ENCODE data around the gene RALGAPA1. TPM values are rescaled to one million over a fixed set of nuclear protein-coding genes. Genes with fewer than 3 reads are reported as not detected.

Gene RALGAPA1
- total RNA-seq, 3 donors from 2014 or later (not counting 1 experiment from before 2014, with no cell fraction given), result 66.5 to 101 (median 90.7) TPM

DNA sequence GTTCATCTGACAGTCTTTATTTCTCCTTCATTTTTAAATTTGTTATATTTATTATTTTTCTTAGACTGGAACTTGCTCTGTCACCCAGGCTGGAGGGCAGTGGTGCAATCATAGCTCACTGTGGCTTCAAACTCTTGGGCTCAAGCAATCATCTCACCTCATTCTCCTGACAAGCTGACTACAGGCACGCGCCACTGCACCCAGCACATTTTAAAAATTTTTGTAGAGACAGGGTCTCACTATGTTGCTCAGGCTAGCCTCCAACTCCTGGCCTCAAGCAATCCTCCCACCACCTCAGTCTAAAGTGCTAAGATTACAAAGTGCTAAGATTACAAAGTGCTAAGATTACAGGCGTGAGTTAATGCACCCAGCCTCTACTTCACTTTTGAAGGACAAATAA lies 96.6 kb downstream of the RALGAPA1 start:
- DNase-seq (no peak), ATAC-seq (no peak)
- H3K27me3 Mint-ChIP-seq (ENCODE audit: low read depth in 2 of 2), result no peaks in the 10 kb centered on the region
- H3K4me3 ChIP-seq (ENCODE audit: low read length), result no peak overlapping the region
- peaks cover 16% of the 10 kb centered on the region for H3K36me3 Mint-ChIP-seq
- H3K27ac ChIP-seq (ENCODE audit: low read length), result no peak overlapping the region
- WGBS (ENCODE audit: insufficient coverage), result 100% methylated on average over 2 of the region's 3 CpGs
- intact Hi-C loops (cut with micrococcal nuclease), result no loop called here
- no peaks in the 10 kb centered on the region for H3K9me3 ChIP-seq (ENCODE audit: control insufficient read depth, insufficient read depth, low read length)
- no peaks in the 10 kb centered on the region for H3K4me1 ChIP-seq (ENCODE audit: control insufficient read depth, insufficient read depth, low read length)
- no peak overlapping the region for H3K4me3 Mint-ChIP-seq
- no peaks in the 10 kb centered on the region for H3K27me3 ChIP-seq (ENCODE audit: control insufficient read depth, insufficient read depth, low read length)
- TF ChIP-seq, protein P1, sequence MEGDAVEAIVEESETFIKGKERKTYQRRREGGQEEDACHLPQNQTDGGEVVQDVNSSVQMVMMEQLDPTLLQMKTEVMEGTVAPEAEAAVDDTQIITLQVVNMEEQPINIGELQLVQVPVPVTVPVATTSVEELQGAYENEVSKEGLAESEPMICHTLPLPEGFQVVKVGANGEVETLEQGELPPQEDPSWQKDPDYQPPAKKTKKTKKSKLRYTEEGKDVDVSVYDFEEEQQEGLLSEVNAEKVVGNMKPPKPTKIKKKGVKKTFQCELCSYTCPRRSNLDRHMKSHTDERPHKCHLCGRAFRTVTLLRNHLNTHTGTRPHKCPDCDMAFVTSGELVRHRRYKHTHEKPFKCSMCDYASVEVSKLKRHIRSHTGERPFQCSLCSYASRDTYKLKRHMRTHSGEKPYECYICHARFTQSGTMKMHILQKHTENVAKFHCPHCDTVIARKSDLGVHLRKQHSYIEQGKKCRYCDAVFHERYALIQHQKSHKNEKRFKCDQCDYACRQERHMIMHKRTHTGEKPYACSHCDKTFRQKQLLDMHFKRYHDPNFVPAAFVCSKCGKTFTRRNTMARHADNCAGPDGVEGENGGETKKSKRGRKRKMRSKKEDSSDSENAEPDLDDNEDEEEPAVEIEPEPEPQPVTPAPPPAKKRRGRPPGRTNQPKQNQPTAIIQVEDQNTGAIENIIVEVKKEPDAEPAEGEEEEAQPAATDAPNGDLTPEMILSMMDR (IDR thresholded peaks at IDR 0.05), result no peak
- H3K36me3 ChIP-seq (ENCODE audit: control insufficient read depth, insufficient read depth, low read length), result peaks cover 26% of the 10 kb centered on the region
- H3K9me3 Mint-ChIP-seq, result no peaks in the 10 kb centered on the region
- H3K4me1 Mint-ChIP-seq, result no peaks in the 10 kb centered on the region
- no peak overlapping the region for H3K27ac Mint-ChIP-seq

- Mint-ChIP-seq H3K27me3 (ENCODE audit: low read depth in 2 of 2) (no peaks in the 10 kb centered on the region), H3K9me3 (no peaks in the 10 kb centered on the region), H3K27ac (no peak overlapping the region), H3K4me3 (no peak overlapping the region), H3K4me1 (no peaks in the 10 kb centered on the region), H3K36me3 (peaks cover 24% of the 10 kb centered on the region)
- 93% methylated on average over 1 of the region's 1 CpG for WGBS (ENCODE audit: insufficient coverage)
- Histone ChIP-seq H3K4me3 (ENCODE audit: low read length) (no peak overlapping the region), H3K27ac (ENCODE audit: low read length) (no peak overlapping the region), H3K36me3 (ENCODE audit: control insufficient read depth, insufficient read depth, low read length) (peaks cover 11% of the 10 kb centered on the region), H3K4me1 (ENCODE audit: control insufficient read depth, insufficient read depth, low read length) (no peaks in the 10 kb centered on the region), H3K27me3 (ENCODE audit: control insufficient read depth, insufficient read depth, low read length) (no peaks in the 10 kb centered on the region), H3K9me3 (ENCODE audit: control insufficient read depth, insufficient read depth, low read length) (no peaks in the 10 kb centered on the region)
- DNase-seq, result no peak
- TF ChIP-seq, protein P1 (IDR thresholded peaks at IDR 0.05), result no peak
- no peak for ATAC-seq
- intact Hi-C loops (cut with micrococcal nuclease), result no loop called here
Observed at GRCh38 chr14:35708062-35708461, 101.0 kb downstream of the RALGAPA1 start.

GRCh38 chr14:35705636-35706035 lies 103.5 kb downstream of the RALGAPA1 start:
- Histone ChIP-seq H3K4me3 (ENCODE audit: low read length) (no peak overlapping the region), H3K36me3 (ENCODE audit: control insufficient read depth, insufficient read depth, low read length) (peaks cover 8% of the 10 kb centered on the region), H3K27ac (ENCODE audit: low read length) (no peak overlapping the region), H3K27me3 (ENCODE audit: control insufficient read depth, insufficient read depth, low read length) (no peaks in the 10 kb centered on the region), H3K4me1 (ENCODE audit: control insufficient read depth, insufficient read depth, low read length) (no peaks in the 10 kb centered on the region), H3K9me3 (ENCODE audit: control insufficient read depth, insufficient read depth, low read length) (no peaks in the 10 kb centered on the region)
- 100% methylated on average over 2 of the region's 2 CpGs for WGBS (ENCODE audit: insufficient coverage)
- no peak overlapping the region for H3K4me3 Mint-ChIP-seq
- intact Hi-C loops (cut with micrococcal nuclease), result no loop called here
- H3K36me3 Mint-ChIP-seq, result peaks cover 24% of the 10 kb centered on the region
- no peaks in the 10 kb centered on the region for H3K9me3 Mint-ChIP-seq
- H3K27ac Mint-ChIP-seq, result no peak overlapping the region
- DNase-seq, result no peak
- no peaks in the 10 kb centered on the region for H3K4me1 Mint-ChIP-seq
- H3K27me3 Mint-ChIP-seq (ENCODE audit: low read depth in 2 of 2), result no peaks in the 10 kb centered on the region
- TF ChIP-seq, protein P1 (IDR thresholded peaks at IDR 0.05), result no peak
- no peak for ATAC-seq

- H3K27me3 Mint-ChIP-seq (ENCODE audit: low read depth in 2 of 2), result no peaks in the 10 kb centered on the region
- H3K9me3 Mint-ChIP-seq, result no peaks in the 10 kb centered on the region
- H3K4me3 ChIP-seq (ENCODE audit: low read length), result no peak overlapping the region
- intact Hi-C loops (cut with micrococcal nuclease), result no loop called here
- H3K4me3 Mint-ChIP-seq, result no peak overlapping the region
- H3K9me3 ChIP-seq (ENCODE audit: control insufficient read depth, insufficient read depth, low read length), result no peaks in the 10 kb centered on the region
- ATAC-seq, result no peak
- H3K36me3 ChIP-seq (ENCODE audit: control insufficient read depth, insufficient read depth, low read length), result peaks cover 8% of the 10 kb centered on the region
- no peak overlapping the region for H3K27ac ChIP-seq (ENCODE audit: low read length)
- H3K27ac Mint-ChIP-seq, result no peak overlapping the region
- no peaks in the 10 kb centered on the region for H3K4me1 ChIP-seq (ENCODE audit: control insufficient read depth, insufficient read depth, low read length)
- H3K27me3 ChIP-seq (ENCODE audit: control insufficient read depth, insufficient read depth, low read length), result no peaks in the 10 kb centered on the region
- H3K36me3 Mint-ChIP-seq, result peaks cover 24% of the 10 kb centered on the region
- no peaks in the 10 kb centered on the region for H3K4me1 Mint-ChIP-seq
- no peak for DNase-seq
- TF ChIP-seq, protein P1 (IDR thresholded peaks at IDR 0.05), result no peak
Observed at GRCh38 chr14:35704793-35705493, 104.2 kb downstream of the RALGAPA1 start.

Data from natural killer cell (primary cell).